Adipose tissue (tissue), 3 donors: ENCODE measurements around the gene MAP3K5. TPM values are rescaled to one million over a fixed set of nuclear protein-coding genes. Genes with fewer than 3 reads are reported as not detected.
"Not testable (repeated sequence)": the region's sequence is repeated elsewhere in the genome, so short reads cannot be mapped to it uniquely, and the experiment has no call there.

Source experiments
- H3K27ac ChIP-seq: one replicate; pipeline ENCODE4 v1.5.1; 2013; ENCODE audit warnings: low read depth, low read length
- WGBS, 3 donors: extraction: QIAGEN DNeasy Blood & Tissue Kit; methylation state at CpG; one replicate each; pipeline ENCODE4 v1.1.7; 2013; 5-methylcytosine and 5-hydroxymethylcytosine counted together
- polyA plus RNA-seq, 3 donors: library from polyadenylated mRNA; stranded (reverse); fragments of 200-250 nt; gene quantifications; one replicate each; pipeline ENCODE4 v1.2.3, GENCODE V29; 2013
- donor health status: healthy with polysubstance abuse.
- donor health status: Bipolar disorder and iron deficiency.
- donor health status: healthy.

MAP3K5 gene
- polyA plus RNA-seq, 3 donors, result 12.3 to 22.4 (median 18.8) TPM

DNA sequence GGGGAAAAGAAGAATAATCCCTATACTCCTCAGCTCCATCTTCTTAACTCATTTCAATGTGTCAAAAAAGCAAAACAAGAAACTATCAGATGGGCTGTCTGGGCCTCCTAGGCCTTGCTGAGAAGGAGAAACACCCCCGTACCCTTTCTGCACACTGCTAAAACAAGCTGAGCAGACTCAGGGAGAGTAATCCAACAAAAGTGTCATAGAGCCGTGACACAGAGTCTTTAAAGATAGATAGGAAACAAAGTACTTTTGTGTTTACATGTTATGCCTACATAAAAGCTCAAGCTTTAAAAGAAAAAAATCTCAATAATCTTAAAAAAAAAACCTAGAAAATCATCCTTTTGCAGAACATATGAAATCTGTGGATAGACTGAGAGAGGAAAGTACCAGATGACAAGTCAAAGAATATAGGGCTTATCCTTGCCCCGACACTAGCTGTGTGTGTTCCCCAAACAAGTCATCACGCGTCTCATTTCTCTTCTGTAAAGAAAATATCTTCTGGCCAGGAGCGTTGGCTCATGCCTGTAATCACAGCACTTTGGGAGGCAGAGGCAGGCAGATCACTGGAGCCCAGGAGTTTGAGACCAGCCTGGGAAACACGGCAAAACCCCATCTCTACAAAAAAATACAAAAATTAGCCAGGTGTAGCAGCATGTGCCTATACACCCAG lies 81.3 kb downstream of the MAP3K5 start:
- 80 to 96% (median 94%) methylated on average over 7 of the region's 7 CpGs for WGBS, 3 donors
- H3K27ac ChIP-seq, result no peak overlapping the region

DNA sequence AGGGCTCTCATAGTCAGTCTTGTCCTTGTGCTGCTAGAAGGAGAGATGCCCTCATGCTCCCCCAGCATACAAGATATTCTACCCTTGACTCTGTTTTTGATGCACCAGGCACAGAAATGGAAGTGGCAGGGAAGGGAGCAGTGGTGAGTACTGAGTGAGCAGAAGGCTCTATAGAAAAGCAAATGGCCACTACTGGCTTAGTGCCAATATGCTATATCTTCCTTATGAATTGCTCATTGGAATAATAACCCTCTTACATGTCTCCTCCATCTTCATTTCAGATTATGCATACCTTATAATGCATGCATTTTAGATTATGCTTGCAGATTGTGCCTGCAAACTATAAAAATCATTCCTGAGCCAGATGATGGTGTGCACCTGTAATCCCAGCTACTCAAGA lies 82.8 kb downstream of the MAP3K5 start:
- no peak overlapping the region for H3K27ac ChIP-seq

- no peak overlapping the region for H3K27ac ChIP-seq
- 87 to 94% (median 89%) methylated on average over 5 of the region's 5 CpGs for WGBS, 3 donors
These were observed 85.8 kb downstream of the MAP3K5 start for GRCh38 chr6:136706430-136706829.

DNA sequence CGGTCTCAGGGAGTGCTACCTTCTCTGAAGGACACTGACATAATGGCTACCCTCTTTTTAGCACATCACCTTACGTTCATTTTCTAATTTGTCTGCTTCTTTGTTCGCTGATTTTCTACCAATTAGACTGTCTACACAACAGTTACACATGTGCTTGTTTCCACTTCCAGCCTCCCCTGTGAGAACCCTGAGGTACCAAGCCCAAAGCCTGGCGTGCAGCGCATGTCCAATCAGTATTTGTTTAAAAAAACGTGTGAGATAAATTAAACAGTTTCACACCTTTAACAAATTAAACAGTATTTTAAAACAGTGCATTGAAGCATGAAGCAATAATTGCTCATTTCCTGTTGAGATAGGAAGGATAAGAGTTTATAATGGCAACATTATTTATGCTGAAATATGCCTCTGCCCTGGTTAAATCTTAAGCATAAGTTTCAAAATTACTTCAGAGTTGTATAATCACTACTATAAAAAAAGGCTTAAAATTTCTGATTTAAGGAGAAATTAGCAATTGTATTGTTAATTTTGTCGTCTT lies 88.9 kb downstream of the MAP3K5 start:
- 67 to 80% (median 80%) methylated on average over 7 of the region's 7 CpGs for WGBS, 3 donors
- H3K27ac ChIP-seq, result no peak overlapping the region

DNA sequence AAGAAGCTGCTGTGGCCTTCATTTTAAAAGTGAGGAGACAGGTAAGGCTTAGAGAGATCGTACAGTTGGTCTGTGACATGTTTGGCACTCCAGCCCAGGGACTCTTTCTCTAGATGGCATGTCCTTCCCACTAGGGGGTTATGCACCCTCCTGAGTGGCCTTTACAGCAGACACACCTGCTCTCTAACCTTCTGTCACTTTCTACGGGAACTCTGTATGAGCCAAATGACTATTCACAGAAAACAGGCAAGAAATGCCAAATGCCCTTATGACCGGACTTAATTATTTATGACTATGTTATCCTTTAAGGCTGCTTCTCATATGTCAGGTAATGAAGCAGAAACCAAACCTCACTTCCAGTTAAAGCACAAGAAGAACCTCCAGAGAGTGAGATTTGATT lies 91.2 kb downstream of the MAP3K5 start:
- no peak overlapping the region for H3K27ac ChIP-seq
- WGBS, 3 donors, result 43 to 92% (median 83%) methylated on average over 3 of the region's 3 CpGs

- WGBS, 3 donors, result 76 to 80% (median 78%) methylated on average over 5 of the region's 5 CpGs
- no peak overlapping the region for H3K27ac ChIP-seq
These were observed 92.9 kb downstream of the MAP3K5 start for GRCh38 chr6:136699358-136699757.

GRCh38 chr6:136696783-136697364 lies 95.4 kb downstream of the MAP3K5 start:
- WGBS, 3 donors, result 45 to 92% (median 88%) methylated on average over 7 of the region's 7 CpGs
- H3K27ac ChIP-seq, result no peak overlapping the region

- H3K27ac ChIP-seq, result no peak overlapping the region
- 32 to 47% (median 43%) methylated on average over 2 of the region's 2 CpGs for WGBS, 3 donors
These were observed 96.0 kb downstream of the MAP3K5 start for GRCh38 chr6:136696238-136696637.

GRCh38 chr6:136695412-136695811 lies 96.9 kb downstream of the MAP3K5 start:
- H3K27ac ChIP-seq, result no peak overlapping the region
- 66 to 98% (median 96%) methylated on average over 2 of the region's 2 CpGs for WGBS, 3 donors

- H3K27ac ChIP-seq, result no peak overlapping the region
These were observed 99.2 kb downstream of the MAP3K5 start for GRCh38 chr6:136693090-136693489.

- H3K27ac ChIP-seq, result not testable (repeated sequence)
These were observed 104.4 kb downstream of the MAP3K5 start for GRCh38 chr6:136687894-136688293.

GRCh38 chr6:136685540-136686108 lies 106.7 kb downstream of the MAP3K5 start:
- WGBS, 3 donors, result 39 to 88% (median 85%) methylated on average over 2 of the region's 2 CpGs

More at GRCh38 chr6:136687894-136688293, 104.4 kb downstream of the MAP3K5 start:
- WGBS, 3 donors, result 98 to 100% (median 100%) methylated on average over 1 of the region's 1 CpG

DNA sequence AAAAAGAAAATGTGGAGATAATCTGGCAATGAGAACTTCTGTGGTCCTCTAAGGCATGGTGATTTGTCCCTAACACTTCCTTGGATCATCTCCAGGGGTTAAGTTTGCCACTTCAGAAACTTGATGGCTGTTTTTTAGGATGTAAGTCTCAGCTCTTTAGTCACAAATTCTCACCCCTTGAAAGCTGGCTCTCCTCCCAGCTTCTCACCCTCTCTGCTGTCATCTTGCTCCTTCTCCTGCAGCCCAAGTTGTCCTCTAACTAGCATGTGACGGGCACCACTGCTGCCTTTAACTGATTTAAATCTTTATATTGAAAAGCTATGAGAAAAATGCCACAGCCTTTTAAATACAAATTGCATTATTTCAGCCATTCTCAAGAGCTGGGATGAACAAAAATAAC lies 107.8 kb downstream of the MAP3K5 start:
- no peak overlapping the region for H3K27ac ChIP-seq
- WGBS, 3 donors, result 66 to 81% (median 71%) methylated on average over 1 of the region's 1 CpG

More at GRCh38 chr6:136685540-136686108, 106.7 kb downstream of the MAP3K5 start:
- H3K27ac ChIP-seq, result no peak overlapping the region

DNA sequence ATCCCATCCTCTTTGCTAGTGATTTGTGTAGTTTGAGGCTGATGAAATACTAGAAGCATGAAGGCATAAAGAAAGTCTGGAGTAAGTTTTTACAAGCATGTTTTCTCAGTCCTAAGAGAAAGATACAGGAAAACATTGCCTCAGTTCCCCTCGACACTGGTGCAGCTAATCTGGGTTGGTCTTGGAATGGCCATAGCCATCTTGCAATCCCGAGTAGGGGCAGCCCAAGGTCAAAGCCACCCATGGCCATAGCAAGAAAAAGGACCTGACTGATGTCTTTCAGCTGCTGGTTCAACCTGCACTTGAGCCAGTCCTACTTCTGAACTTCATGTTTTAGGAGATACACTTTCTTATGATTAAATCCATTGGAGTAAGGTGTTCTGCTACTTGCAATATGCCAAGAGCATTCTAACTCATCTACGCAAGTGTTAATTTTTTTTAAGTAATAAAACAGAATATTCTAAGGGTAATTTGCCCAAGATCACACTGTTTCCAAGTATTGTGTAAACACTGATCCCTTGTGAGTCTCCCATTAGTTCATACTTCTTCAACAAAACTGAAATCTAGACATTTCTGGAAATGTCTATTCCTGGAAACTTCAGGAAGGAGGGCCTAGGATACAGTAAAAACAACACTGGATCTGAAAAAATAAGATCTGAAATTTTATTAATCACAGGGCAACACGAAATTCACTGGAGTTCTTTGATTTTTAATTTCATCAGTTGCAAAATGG lies 108.9 kb downstream of the MAP3K5 start:
- H3K27ac ChIP-seq, result no peak overlapping the region
- 75 to 82% (median 76%) methylated on average over 4 of the region's 4 CpGs for WGBS, 3 donors

DNA sequence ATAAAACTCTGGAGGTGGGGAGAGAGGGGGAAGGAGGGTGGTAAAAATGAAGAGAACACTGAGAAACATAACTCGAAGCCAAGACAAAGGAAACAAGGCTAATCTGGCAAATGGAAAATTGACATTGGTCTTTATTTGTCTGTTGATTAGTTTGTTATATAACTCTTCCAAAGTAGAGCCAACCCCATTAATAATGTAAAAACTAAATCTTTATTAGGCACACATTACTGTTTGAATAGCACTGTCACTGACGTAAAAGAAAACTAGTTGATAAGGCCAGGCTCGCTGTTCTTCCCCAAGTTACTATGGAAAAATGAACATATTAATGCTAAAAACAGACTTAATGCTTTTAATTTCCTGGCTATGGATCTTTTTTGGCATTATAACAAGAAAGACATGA lies 110.0 kb downstream of the MAP3K5 start:
- H3K27ac ChIP-seq, result no peak overlapping the region
- 32 to 75% (median 75%) methylated on average over 3 of the region's 3 CpGs for WGBS, 3 donors

DNA sequence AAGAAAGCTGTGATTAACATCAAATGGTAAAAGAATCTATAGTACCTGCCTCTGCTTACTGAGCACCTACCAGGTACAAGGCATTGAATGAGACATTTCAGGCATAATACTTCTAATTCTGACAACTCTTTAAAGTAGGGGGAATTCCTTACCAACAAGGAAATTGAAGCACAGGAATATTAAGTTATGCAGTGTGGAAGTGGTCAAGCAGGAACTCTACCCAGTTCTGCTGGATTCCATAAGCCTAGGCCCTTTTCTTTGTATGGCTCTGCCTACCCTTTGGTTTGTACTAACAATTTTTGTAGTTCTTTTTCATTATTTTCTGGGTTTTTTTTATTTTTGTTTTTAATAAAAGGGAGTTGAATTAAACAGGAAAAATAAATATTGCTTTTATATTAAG lies 114.5 kb downstream of the MAP3K5 start:
- no peak overlapping the region for H3K27ac ChIP-seq

- 98 to 100% (median 99%) methylated on average over 4 of the region's 4 CpGs for WGBS, 3 donors
These were observed 114.9 kb downstream of the MAP3K5 start for GRCh38 chr6:136677344-136677743.

GRCh38 chr6:136676075-136676474 lies 116.2 kb downstream of the MAP3K5 start:
- 59 to 82% (median 68%) methylated on average over 3 of the region's 3 CpGs for WGBS, 3 donors
- H3K27ac ChIP-seq, result no peak overlapping the region

More at GRCh38 chr6:136677344-136677743, 114.9 kb downstream of the MAP3K5 start:
- H3K27ac ChIP-seq, result no peak overlapping the region

- no peak overlapping the region for H3K27ac ChIP-seq
These were observed 118.7 kb downstream of the MAP3K5 start for GRCh38 chr6:136673571-136673970.
